CD4-positive, alpha-beta T cell (primary cell): ENCODE results near the gene CSNK1G1. TPM values are rescaled to one million over a fixed set of nuclear protein-coding genes. Genes with fewer than 3 reads are reported as not detected.
"Not testable (repeated sequence)": the region's sequence is repeated elsewhere in the genome, so short reads cannot be mapped to it uniquely, and the experiment has no call there.

ENCODE experiments used
- ATAC-seq: fragments of 200-7000 bp; cut with Tn5 transposase; one replicate; pipeline ENCODE4 v1.10.0; 2022; ENCODE audit warnings: mild to moderate bottlenecking; ENCODE audit not compliant: poor library complexity
- CTCF ChIA-PET: fragments of 350-600 bp; sonication (Branson Sonifier 250); formaldehyde crosslinking; loops from one replicate; lab custom pipeline; 2021; ENCODE audit warnings: antibody characterized with exemption, inconsistent platforms; lab: Charles Lee
- POLR2A ChIA-PET: fragments of 350-600 bp; sonication (Branson Sonifier 250); formaldehyde crosslinking; loops from one replicate; lab custom pipeline; 2021; ENCODE audit warnings: antibody characterized with exemption, inconsistent platforms; lab: Charles Lee
- DNase-seq, 14 experiments: peaks; one replicate each; pipeline ENCODE4 v3.0.0-alpha.2; 2013 to 2020; ENCODE audit warnings: mixed read lengths in 2 of 14
- H3K27ac ChIP-seq, 2 donors: one replicate each; pipeline versions ENCODE4 v1.5.1 to v1.7.0; 2013; ENCODE audit warnings: low read length in 2 of 2, low read depth in 1 of 2, mild to moderate bottlenecking in 1 of 2
- H3K27me3 ChIP-seq, 2 experiments: 1 replicate in 1 of 2; 2 replicates in 1 of 2; pipeline versions ENCODE4 v1.6.1 to v1.7.0; 2013; ENCODE audit warnings: low read length in 2 of 2, control low read depth in 1 of 2, mild to moderate bottlenecking in 1 of 2, moderate library complexity in 1 of 2; ENCODE audit not compliant: insufficient read depth in 2 of 2, control insufficient read depth in 1 of 2
- H3K36me3 ChIP-seq: one replicate; pipeline ENCODE4 v1.6.1; 2013; ENCODE audit warnings: low read length, control low read depth; ENCODE audit not compliant: insufficient read depth
- H3K4me1 ChIP-seq: one replicate; pipeline ENCODE4 v1.6.1; 2013; ENCODE audit warnings: low read length, control low read depth; ENCODE audit not compliant: insufficient read depth
- H3K4me3 ChIP-seq: one replicate; pipeline ENCODE4 v1.5.1; 2013; ENCODE audit warnings: mild to moderate bottlenecking, low read length, moderate library complexity
- H3K9me3 ChIP-seq, 2 experiments: 1 replicate in 1 of 2; 2 replicates in 1 of 2; pipeline versions ENCODE4 v1.6.1 to v1.7.0; 2013; ENCODE audit warnings: low read length in 2 of 2, mild to moderate bottlenecking in 2 of 2, control low read depth in 1 of 2, moderate library complexity in 1 of 2; ENCODE audit not compliant: control insufficient read depth in 1 of 2, insufficient read depth in 1 of 2
- H3K27ac Mint-ChIP-seq: one replicate; pipeline ENCODE4 v1.8.0; 2020; ENCODE audit warnings: mixed read lengths
- H3K27me3 Mint-ChIP-seq: one replicate; pipeline ENCODE4 v1.8.0; 2021; ENCODE audit warnings: mixed read lengths
- H3K36me3 Mint-ChIP-seq: one replicate; pipeline ENCODE4 v1.8.0; 2021; ENCODE audit warnings: low read depth, mixed read lengths
- H3K4me1 Mint-ChIP-seq: one replicate; pipeline ENCODE4 v1.8.0; 2021; ENCODE audit warnings: low read depth, mixed read lengths
- H3K4me3 Mint-ChIP-seq: one replicate; pipeline ENCODE4 v1.8.0; 2020; ENCODE audit warnings: mild to moderate bottlenecking, mixed read lengths
- H3K9me3 Mint-ChIP-seq: one replicate; pipeline ENCODE4 v1.8.0; 2020; ENCODE audit warnings: mixed read lengths
- CTCF ChIP-seq: fragments of 200-600 bp; IDR thresholded peaks from one replicate; pipeline ENCODE4 v1.8.0; 2022; ENCODE audit warnings: antibody characterized with exemption, mild to moderate bottlenecking
- intact Hi-C, 2 experiments: fragments of 100-400 bp; cut with DNase I in 1 of 2; cut with micrococcal nuclease in 1 of 2; formaldehyde crosslinking; loops; one replicate each; pipeline versions ENCODE4 v1.15.1 to v1.9.0; 2023 to 2025; cut with DNase I, micrococcal nuclease
- total RNA-seq, 174 experiments: library from RNA in 2 of 174; stranded (reverse) in 2 of 174; gene quantifications; one replicate each; pipeline ENCODE4 v1.2.3 and lab custom pipeline; 2021 to 2026

Gene CSNK1G1
- total RNA-seq, 2 experiments from 2014 or later, result 12.2 to 13.7 TPM

- Histone ChIP-seq H3K27me3 (no peaks in the 10 kb centered on the region), H3K36me3 (no peaks in the 10 kb centered on the region), H3K9me3 (no peaks in the 10 kb centered on the region), H3K4me1 (peaks cover 3% of the 10 kb centered on the region), H3K27ac (no peak overlapping the region), H3K4me3 (no peak overlapping the region)
- DNase-seq (no peak), ATAC-seq (no peak)
- intact Hi-C loops, result no loop called here
- ChIA-PET POLR2A (no interaction called here), CTCF (interaction anchor here (1.0 kb wide), 1 partner anchor 151 kb away, joined by 3 read pairs; no protein-coding TSS in a partner anchor)
- Mint-ChIP-seq H3K9me3 (no peaks in the 10 kb centered on the region), H3K4me1 (peaks cover 45% of the 10 kb centered on the region), H3K27ac (no peak overlapping the region), H3K36me3 (peaks cover 56% of the 10 kb centered on the region), H3K27me3 (no peaks in the 10 kb centered on the region), H3K4me3 (no peak overlapping the region)
- no peak for TF ChIP-seq CTCF
Measured at GRCh38 chr15:64267331-64267973, 88.5 kb downstream of the CSNK1G1 start.

GRCh38 chr15:64265188-64265587, 90.8 kb downstream of the CSNK1G1 start:
- H3K4me3 Mint-ChIP-seq, DNase-seq, H3K4me1 ChIP-seq, H3K27me3 Mint-ChIP-seq, H3K9me3 ChIP-seq, H3K9me3 Mint-ChIP-seq, intact Hi-C loops, H3K36me3 ChIP-seq, H3K27ac Mint-ChIP-seq, POLR2A ChIA-PET, H3K4me3 ChIP-seq, ATAC-seq, H3K27ac ChIP-seq, H3K27me3 ChIP-seq: not testable (repeated sequence)
- H3K4me1 Mint-ChIP-seq, result peaks cover 39% of the 10 kb centered on the region
- CTCF ChIA-PET, result interaction anchor here (1.2 kb wide), 1 partner anchor 9 kb away, joined by 9 read pairs; no protein-coding TSS in a partner anchor
- H3K36me3 Mint-ChIP-seq, result peaks cover 55% of the 10 kb centered on the region

GRCh38 chr15:64264502-64264901, 91.5 kb downstream of the CSNK1G1 start:
- Histone ChIP-seq H3K4me1 (peaks cover 3% of the 10 kb centered on the region), H3K27me3 (no peaks in the 10 kb centered on the region), H3K4me3 (no peak overlapping the region), H3K36me3 (no peaks in the 10 kb centered on the region), H3K27ac (no peak overlapping the region), H3K9me3 (no peaks in the 10 kb centered on the region)
- ChIA-PET POLR2A (no interaction called here), CTCF (interaction anchor here (1.2 kb wide), 1 partner anchor 9 kb away, joined by 9 read pairs; no protein-coding TSS in a partner anchor)
- no peak for TF ChIP-seq CTCF
- Mint-ChIP-seq H3K9me3 (no peaks in the 10 kb centered on the region), H3K27me3 (no peaks in the 10 kb centered on the region), H3K4me1 (peaks cover 39% of the 10 kb centered on the region), H3K4me3 (no peak overlapping the region), H3K36me3 (peaks cover 51% of the 10 kb centered on the region), H3K27ac (no peak overlapping the region)
- intact Hi-C loops, result no loop called here
- DNase-seq (no peak), ATAC-seq (no peak)
